T1000 (cell line): ENCODE measurements around the gene FAM156A.
A peak's percentile ranks its signal among the peaks of the same experiment; 100 is the strongest.
"Not testable (repeated sequence)": the region's sequence is repeated elsewhere in the genome, so short reads cannot be mapped to it uniquely, and the experiment has no call there.

Experiments
- DNase-seq: peaks from one replicate; lab custom pipeline; 2025; ENCODE audit warnings: mixed read lengths; lab: John Stamatoyannopoulos, UW

Gene FAM156A

GRCh38 chrX:52966993-52967738 lies 8.8 kb upstream of the FAM156A start:
- DNase-seq = not testable (repeated sequence)

GRCh38 chrX:52958961-52959360 lies 643 bp upstream of the FAM156A start:
- DNase-seq = not testable (repeated sequence)

GRCh38 chrX:52949884-52950283 lies 8.4 kb downstream of the FAM156A start:
- not testable (repeated sequence) for DNase-seq

GRCh38 chrX:52949325-52949724 lies 9.0 kb downstream of the FAM156A start:
- DNase-seq = not testable (repeated sequence)

GRCh38 chrX:52948265-52948664 lies 10.1 kb downstream of the FAM156A start:
- DNase-seq = not testable (repeated sequence)

GRCh38 chrX:52947501-52947900 lies 10.8 kb downstream of the FAM156A start:
- DNase-seq = not testable (repeated sequence)

- DNase-seq = not testable (repeated sequence)
Observed at GRCh38 chrX:52945838-52946494, 12.4 kb downstream of the FAM156A start.

GRCh38 chrX:52941728-52942127 lies 16.6 kb downstream of the FAM156A start:
- not testable (repeated sequence) for DNase-seq

- not testable (repeated sequence) for DNase-seq
Observed at GRCh38 chrX:52940704-52941103, 17.6 kb downstream of the FAM156A start.

- DNase-seq = not testable (repeated sequence)
Observed at GRCh38 chrX:52935470-52935784, 22.9 kb downstream of the FAM156A start.

GRCh38 chrX:52934704-52935469 lies 23.4 kb downstream of the FAM156A start:
- peak; percentile 90 for DNase-seq

- no peak for DNase-seq
Observed at GRCh38 chrX:52933976-52934703, 24.2 kb downstream of the FAM156A start.

GRCh38 chrX:52933213-52933612 lies 25.1 kb downstream of the FAM156A start:
- no peak for DNase-seq

GRCh38 chrX:52930214-52930613 lies 28.1 kb downstream of the FAM156A start:
- not testable (repeated sequence) for DNase-seq

GRCh38 chrX:52923781-52924241 lies 34.5 kb downstream of the FAM156A start:
- no peak for DNase-seq

- DNase-seq = not testable (repeated sequence)
Observed at GRCh38 chrX:52914704-52915103, 43.6 kb downstream of the FAM156A start.

GRCh38 chrX:52913681-52914080 lies 44.6 kb downstream of the FAM156A start:
- not testable (repeated sequence) for DNase-seq

- not testable (repeated sequence) for DNase-seq
Observed at GRCh38 chrX:52909313-52909969, 48.9 kb downstream of the FAM156A start.

- not testable (repeated sequence) for DNase-seq
Observed at GRCh38 chrX:52907900-52908299, 50.4 kb downstream of the FAM156A start.

GRCh38 chrX:52907137-52907536 lies 51.2 kb downstream of the FAM156A start:
- DNase-seq = not testable (repeated sequence)

GRCh38 chrX:52906072-52906471 lies 52.2 kb downstream of the FAM156A start:
- DNase-seq = not testable (repeated sequence)
